ENCODE data around the gene ZBTB3. TPM values are rescaled to one million over a fixed set of nuclear protein-coding genes. Genes with fewer than 3 reads are reported as not detected.

ZBTB3 gene
- total RNA-seq, 1 donor from 2014 or later, result 2.9 TPM

- H3K27me3 ChIP-seq, result no peaks in the 10 kb centered on the region
- intact Hi-C loops (cut with DNase I), result no loop called here
- H3K27ac ChIP-seq, result no peak overlapping the region
- no peaks in the 10 kb centered on the region for H3K9me3 ChIP-seq
- peaks cover 4 to 10% of the 10 kb centered on the region in 2 donors for H3K4me1 ChIP-seq
- no peak for DNase-seq (ENCODE audit: low spot score in 2 of 2)
- TF ChIP-seq, protein P1, sequence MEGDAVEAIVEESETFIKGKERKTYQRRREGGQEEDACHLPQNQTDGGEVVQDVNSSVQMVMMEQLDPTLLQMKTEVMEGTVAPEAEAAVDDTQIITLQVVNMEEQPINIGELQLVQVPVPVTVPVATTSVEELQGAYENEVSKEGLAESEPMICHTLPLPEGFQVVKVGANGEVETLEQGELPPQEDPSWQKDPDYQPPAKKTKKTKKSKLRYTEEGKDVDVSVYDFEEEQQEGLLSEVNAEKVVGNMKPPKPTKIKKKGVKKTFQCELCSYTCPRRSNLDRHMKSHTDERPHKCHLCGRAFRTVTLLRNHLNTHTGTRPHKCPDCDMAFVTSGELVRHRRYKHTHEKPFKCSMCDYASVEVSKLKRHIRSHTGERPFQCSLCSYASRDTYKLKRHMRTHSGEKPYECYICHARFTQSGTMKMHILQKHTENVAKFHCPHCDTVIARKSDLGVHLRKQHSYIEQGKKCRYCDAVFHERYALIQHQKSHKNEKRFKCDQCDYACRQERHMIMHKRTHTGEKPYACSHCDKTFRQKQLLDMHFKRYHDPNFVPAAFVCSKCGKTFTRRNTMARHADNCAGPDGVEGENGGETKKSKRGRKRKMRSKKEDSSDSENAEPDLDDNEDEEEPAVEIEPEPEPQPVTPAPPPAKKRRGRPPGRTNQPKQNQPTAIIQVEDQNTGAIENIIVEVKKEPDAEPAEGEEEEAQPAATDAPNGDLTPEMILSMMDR (IDR thresholded peaks at IDR 0.05), result no peak
- peaks cover 64 to 76% of the 10 kb centered on the region in 2 donors for H3K36me3 ChIP-seq
- no peak overlapping the region for H3K4me3 ChIP-seq
Measured at GRCh38 chr11:62713343-62713742, 40.6 kb downstream of the ZBTB3 start.

DNA sequence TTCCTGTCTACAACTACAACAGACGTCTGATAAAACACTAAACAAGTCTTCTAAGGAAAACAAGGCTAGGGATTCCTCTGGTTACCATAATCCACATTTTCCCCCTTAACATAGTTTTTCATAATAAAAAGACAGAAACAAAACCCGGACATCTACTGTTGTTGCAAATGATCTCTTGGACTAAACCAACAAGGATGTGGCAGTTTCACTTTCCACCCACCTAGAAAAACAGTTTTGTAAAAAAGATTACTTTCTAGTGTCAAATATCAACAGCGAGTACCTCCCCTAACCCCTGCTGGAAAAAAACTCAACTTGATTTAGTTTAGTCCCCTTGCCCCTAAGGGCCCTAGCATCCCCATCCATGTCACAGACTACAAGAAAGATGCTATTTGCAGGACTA, 41.1 kb downstream of the ZBTB3 start:
- intact Hi-C loops (cut with DNase I), result no loop called here
- Histone ChIP-seq H3K27me3 (no peaks in the 10 kb centered on the region), H3K4me1 (peaks cover 4 to 13% of the 10 kb centered on the region in 2 donors), H3K4me3 (no peak overlapping the region), H3K36me3 (peaks cover 59 to 71% of the 10 kb centered on the region in 2 donors), H3K27ac (no peak overlapping the region), H3K9me3 (no peaks in the 10 kb centered on the region)
- TF ChIP-seq, protein P1 (IDR thresholded peaks at IDR 0.05), result no peak
- no peak for DNase-seq (ENCODE audit: low spot score in 2 of 2)

- Histone ChIP-seq H3K27ac (no peak overlapping the region), H3K27me3 (no peaks in the 10 kb centered on the region), H3K9me3 (no peaks in the 10 kb centered on the region), H3K4me3 (no peak overlapping the region), H3K4me1 (peaks cover 4 to 13% of the 10 kb centered on the region in 2 donors), H3K36me3 (peaks cover 54 to 66% of the 10 kb centered on the region in 2 donors)
- intact Hi-C loops (cut with DNase I), result no loop called here
- no peak for DNase-seq (ENCODE audit: low spot score in 2 of 2)
- TF ChIP-seq, protein P1 (IDR thresholded peaks at IDR 0.05), result no peak
Measured at GRCh38 chr11:62712276-62712812, 41.6 kb downstream of the ZBTB3 start.

DNA sequence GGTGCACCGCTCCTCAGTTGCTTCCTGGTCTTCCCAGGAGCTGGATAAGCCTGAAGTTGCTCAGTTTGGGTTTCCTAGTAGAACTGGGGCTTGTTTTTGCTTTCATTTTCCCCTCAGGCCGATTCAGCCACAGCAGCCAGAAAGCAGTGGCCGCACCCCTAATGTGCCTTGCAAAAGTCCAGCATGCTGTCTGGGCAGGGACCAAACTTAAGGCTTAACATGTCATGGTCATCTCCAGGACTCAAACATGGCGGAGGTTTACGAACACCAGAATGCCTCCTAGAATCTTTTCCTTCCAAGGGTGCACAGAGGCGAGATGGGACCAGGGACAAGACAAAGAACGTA, 44.0 kb downstream of the ZBTB3 start:
- Histone ChIP-seq H3K4me1 (peaks cover 8 to 21% of the 10 kb centered on the region in 2 donors), H3K27ac (peak overlapping the region; percentile 91 to 94), H3K9me3 (no peaks in the 10 kb centered on the region), H3K4me3 (peak overlapping the region; percentile 56 to 75), H3K36me3 (peaks cover 32 to 42% of the 10 kb centered on the region in 2 donors), H3K27me3 (no peaks in the 10 kb centered on the region)
- no peak for DNase-seq (ENCODE audit: low spot score in 2 of 2)
- intact Hi-C loops (cut with DNase I), result no loop called here
- TF ChIP-seq, protein P1 (IDR thresholded peaks at IDR 0.05), result peak in 1 of 3 experiments; percentile 5

DNA sequence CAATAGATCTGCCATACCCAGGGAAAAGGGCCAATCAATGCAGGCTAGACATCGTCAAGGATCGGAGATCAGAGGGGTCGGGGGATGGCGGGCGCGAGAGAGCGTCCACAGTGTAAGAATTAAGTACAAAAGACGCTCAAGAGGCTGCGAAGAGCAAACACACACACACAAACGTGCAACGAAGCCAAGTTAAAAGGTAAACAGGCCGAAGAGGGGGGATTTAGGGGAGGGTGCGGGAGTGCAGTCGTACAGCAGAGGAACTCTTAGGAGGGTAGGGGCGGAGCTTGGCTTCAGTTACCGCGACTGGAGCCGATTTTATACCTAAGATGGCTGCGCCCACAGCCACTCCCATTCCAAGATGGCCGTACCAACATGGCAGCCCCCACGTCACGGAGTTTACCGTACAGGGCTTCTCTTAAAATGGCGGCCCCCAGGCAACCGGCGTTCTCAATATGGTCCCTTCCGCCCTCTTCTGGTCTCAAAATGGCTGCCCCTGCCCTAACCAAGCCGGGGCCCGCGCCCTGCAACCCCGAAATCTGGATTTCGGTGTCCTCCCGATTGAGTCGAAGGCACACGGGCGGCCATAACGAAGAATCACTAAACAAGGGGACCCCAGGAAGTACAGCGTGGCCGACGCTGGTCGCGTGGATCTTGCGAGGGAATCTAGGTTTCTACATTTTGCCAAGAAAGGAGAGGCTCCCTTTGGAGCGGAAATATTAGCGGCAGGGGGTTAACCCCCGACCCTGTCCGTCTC, 44.5 kb downstream of the ZBTB3 start:
- Histone ChIP-seq H3K4me1 (peaks cover 8 to 21% of the 10 kb centered on the region in 2 donors), H3K4me3 (peak overlapping the region; percentile 56 to 75), H3K9me3 (no peaks in the 10 kb centered on the region), H3K36me3 (peaks cover 27 to 37% of the 10 kb centered on the region in 2 donors), H3K27ac (peak overlapping the region; percentile 91 to 94), H3K27me3 (no peaks in the 10 kb centered on the region)
- intact Hi-C loops (cut with DNase I), result loop anchor here (1.0 to 5.0 kb wide), 5 partner anchors 18 to 123 kb away; partner anchors contain the start of genes C11orf98, CSKMT, HNRNPUL2 and STX5
- TF ChIP-seq, protein P1 (IDR thresholded peaks at IDR 0.05), result peak in 1 of 3 experiments; percentile 21
- DNase-seq (ENCODE audit: low spot score in 2 of 2), result peak; percentile 96 to 99

All from ascending aorta (tissue), 2 donors.